Activated CD4-positive, alpha-beta T cell treated with anti-CD3 and anti-CD28 coated beads, Interleukin-2, amount 50 U/mL, for 48 hours (primary cell): ENCODE results near the gene RIF1.

Experiments used
- DNase-seq, 2 experiments: peaks; one replicate each; pipeline ENCODE4 v3.0.0-alpha.2; 2020

RIF1 gene

GRCh38 chr2:151423760-151424159 lies 14.1 kb downstream of the RIF1 start:
- no peak for DNase-seq

- no peak for DNase-seq
These were observed 27.9 kb downstream of the RIF1 start for GRCh38 chr2:151437630-151438029.

- DNase-seq = no peak
These were observed 28.8 kb downstream of the RIF1 start for GRCh38 chr2:151438506-151438905.

DNA sequence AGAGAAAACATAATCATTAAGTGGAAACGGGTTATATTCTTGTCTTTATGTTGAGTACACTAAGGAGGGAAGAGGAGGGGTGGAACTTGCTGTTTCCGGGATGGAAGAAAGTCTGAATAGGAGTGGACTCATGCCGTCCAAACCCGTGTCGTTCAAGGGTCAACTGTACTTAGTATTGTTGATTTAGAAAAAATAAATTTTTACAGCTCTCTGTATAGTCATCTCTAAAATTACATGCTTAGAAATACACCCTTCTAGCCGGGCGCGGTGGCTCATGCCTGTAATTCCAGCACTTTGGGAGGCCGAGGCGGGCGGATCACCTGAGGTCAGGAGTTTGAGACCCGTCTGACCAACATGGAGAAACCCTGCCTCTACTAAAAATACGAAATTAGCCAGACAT lies 29.4 kb downstream of the RIF1 start:
- no peak for DNase-seq

DNA sequence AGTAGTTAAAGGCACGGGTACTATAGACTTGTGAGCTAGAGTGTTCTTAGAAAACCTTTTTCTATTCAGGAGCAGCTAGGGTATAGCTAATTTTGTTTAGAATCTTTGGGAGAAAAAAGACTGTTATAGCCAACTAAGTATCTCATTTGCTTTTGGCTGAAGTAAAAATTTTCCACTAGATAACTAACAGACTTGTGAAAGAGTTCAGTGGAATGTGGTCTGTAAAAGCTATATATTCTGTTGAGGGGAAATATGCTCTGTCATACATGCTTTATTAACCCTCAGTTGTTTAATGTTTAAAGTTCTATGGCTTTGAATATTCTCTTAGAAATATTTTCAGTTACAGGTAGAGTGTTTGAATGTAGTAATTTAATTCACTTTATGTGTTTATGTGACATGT lies 49.7 kb downstream of the RIF1 start:
- no peak for DNase-seq

- no peak for DNase-seq
These were observed 56.1 kb downstream of the RIF1 start for GRCh38 chr2:151465771-151466170.

DNA sequence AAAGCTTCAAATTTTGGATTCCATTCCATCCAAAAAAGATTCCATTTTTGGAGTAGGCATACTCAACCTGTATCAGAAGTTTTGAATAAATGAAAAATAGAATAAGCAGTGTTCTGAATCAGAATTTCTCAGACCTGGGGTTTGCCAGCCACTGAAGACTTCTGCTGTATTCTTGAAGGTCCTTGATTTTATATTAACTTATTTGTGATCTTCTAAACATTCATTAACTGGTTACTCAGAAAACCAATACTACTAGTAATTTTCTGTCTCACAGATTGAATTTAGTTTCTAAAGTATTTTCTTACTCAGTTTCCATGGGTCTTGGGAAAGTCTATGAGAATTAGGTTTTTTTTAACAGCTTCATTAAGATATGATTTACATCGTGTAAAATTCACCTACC lies 60.9 kb downstream of the RIF1 start:
- DNase-seq = no peak

- DNase-seq = no peak
These were observed 63.3 kb downstream of the RIF1 start for GRCh38 chr2:151472966-151473365.

GRCh38 chr2:151475071-151475470 lies 65.4 kb downstream of the RIF1 start:
- no peak for DNase-seq

DNA sequence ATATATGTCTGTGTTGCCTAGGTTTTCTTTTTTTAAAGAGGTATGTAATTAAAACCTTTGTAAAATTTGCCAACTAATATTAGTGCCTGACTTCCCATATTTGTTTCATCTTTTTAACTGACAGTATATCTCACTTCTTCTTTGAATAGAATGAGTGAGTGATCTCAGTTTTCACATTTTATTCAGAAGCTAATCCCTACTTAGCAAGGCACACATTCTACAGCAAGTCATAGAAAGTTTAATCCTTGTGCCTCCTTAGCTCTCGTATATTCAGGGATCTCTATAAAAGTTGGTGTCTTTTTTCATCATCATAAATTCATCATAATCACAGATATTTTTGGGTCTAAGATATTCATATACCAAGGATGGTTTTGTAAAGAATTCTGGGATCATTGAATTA lies 66.6 kb downstream of the RIF1 start:
- no peak for DNase-seq

- no peak for DNase-seq
These were observed 68.3 kb downstream of the RIF1 start for GRCh38 chr2:151478011-151478410.

DNA sequence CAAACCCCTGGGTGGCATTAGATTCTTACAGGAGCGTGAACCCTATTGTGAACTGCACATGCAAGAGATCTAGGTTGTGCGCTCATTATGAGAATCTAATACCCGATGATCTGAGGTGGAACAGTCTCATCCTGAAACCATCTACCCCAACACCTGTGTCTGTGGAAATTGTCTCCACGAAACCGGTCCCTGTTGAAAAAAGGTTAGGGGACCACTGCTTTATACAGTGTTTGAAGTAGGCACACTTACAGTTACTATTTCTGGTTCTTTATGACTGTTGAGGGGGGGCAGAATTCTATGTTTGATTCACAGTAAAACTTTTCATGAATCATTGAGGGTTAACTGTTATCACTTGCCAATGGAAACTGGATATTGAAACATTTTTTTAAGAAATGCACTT lies 72.0 kb downstream of the RIF1 start:
- peak; percentile 7 to 25 for DNase-seq

DNA sequence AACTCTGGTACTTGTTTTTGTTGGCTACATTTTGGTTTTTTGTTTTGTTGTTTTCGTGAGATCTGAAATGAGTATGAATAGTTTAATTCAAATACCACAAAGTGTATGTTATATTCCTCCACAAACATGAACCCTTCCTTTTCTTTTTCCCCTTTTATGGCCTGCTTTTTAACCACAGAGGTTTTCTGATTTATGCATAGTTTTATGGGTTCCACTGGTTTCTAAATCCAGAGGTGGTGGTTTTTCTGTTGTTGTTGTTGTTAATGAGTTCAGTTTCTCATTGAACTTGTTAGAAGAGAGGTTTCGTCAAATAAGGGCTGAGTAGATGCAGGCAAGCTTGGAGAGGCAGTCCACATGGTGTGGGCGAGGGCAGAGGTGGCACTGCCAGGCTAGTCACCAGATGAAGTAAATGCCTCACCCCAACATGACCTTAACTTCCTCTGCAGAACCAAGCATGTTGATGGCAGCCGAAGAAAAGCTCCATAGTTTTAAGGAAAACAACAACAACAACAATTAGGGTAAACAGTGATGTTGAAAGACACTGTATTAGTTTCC lies 72.5 kb downstream of the RIF1 start:
- DNase-seq = peak; percentile 15 to 16

DNA sequence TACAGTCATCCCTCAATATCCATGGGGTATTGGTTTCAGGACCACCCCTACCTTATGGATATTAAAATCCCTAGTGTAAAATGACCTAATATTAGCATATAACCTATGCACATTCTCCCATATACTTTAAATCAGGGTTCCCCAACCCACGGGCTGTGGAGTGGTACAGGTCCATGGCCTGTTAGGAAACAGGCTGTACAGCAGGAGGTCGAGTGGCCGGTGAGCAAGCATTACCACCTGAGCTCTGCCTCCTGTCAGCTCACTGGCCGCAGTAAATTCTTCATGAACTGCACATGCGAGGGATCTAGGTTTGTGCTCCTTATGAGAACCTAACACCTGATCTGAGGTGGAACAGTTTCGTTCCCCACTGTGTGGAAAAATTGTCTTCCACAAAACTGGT lies 73.8 kb downstream of the RIF1 start:
- no peak for DNase-seq

DNA sequence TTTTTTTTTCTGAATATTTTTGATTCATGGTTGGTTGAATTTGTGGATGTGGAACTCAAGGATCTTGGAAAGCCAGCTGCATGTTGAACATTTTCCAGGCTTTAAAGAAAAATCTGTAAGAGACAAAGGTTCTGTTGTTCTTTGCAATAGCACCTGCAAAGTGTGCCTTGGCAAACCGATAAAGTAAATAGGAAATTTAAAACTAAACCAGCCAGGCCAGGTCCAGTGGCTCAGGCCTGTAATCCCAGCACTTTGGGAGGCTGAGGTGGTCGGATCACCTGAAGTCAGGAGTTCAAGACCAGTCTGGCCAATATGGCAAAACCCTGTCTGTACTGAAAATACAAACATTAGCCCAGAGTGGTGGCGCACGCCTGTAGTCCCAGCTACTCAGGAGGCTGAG lies 74.4 kb downstream of the RIF1 start:
- no peak for DNase-seq

DNA sequence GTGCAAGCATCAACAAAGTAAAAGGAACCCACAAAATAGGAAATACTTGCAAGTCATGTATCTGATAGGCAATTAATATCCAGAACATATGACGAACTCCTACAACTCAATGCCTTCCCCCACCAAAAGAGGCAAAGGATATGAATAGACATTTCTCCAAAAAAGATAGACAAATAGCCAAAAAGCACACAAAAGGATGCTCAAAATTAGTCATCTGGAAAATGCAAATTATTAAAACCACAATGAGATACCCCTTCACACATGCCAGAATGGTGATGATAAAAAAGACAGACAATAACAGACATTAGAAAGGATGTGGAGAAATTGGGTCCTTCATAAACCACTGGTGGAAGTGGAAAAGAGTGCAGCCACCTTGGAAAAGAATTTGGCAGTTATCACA lies 76.4 kb downstream of the RIF1 start:
- DNase-seq = no peak

DNA sequence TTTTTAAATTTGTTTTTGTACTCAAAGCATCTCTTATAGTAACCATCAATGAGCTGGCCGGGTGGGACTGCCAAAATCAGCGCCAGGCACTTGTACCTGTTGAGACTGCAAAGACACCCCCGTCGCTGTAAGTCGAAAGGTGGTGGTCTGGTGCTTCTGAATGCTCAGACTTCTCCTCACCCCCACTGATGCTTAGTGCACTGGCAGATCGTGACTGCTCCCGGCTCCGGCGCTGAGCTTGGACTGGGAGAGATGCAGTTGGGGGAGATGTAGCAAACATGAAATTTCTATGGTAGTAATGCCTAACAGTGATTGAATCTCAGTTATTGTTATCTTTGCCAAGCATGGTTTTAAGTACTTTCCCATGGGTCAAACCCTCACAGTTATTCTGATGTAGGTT lies 80.6 kb downstream of the RIF1 start:
- DNase-seq = no peak

- DNase-seq = no peak
These were observed 81.8 kb downstream of the RIF1 start for GRCh38 chr2:151491496-151491895.

DNA sequence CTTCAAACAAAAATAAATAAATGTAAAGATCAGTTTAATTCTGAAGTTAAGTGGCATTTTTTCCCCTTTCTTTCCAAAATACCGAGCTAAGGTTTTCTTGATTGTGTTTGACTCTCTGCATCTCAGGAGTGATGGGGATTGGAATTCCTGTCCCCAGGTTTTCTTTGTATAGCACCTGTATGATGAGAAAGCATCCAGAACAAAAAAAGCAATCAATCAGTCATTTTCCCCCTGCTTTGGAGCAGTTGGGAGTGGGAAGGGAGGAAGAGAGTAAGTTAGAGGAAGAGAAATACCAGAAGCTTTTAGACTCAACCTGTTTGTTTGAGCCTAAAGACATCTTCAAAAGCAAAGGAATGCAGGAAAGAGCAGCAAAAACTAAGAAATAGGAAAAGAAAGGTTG lies 88.5 kb downstream of the RIF1 start:
- DNase-seq = no peak

- no peak for DNase-seq
These were observed 96.5 kb downstream of the RIF1 start for GRCh38 chr2:151506170-151506569.

DNA sequence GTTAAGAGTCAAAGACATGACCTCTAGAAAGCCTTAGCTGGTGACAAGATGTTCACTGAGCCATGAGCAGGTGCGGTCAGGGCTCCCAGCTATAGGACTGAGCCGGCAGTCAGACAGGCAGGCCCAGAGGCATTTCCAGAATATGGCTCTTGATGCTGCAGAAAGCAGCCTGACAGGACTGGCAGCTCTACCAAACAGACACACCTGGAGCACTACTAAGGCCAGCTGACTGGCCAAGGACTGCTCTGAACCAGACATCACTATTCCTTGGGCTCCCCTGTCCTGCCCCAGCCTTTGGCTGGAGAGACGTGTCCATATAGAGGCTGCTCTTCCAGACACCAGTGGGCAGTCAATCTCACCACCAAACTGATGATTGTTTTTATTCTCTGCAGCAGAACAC lies 98.8 kb downstream of the RIF1 start:
- no peak for DNase-seq

DNA sequence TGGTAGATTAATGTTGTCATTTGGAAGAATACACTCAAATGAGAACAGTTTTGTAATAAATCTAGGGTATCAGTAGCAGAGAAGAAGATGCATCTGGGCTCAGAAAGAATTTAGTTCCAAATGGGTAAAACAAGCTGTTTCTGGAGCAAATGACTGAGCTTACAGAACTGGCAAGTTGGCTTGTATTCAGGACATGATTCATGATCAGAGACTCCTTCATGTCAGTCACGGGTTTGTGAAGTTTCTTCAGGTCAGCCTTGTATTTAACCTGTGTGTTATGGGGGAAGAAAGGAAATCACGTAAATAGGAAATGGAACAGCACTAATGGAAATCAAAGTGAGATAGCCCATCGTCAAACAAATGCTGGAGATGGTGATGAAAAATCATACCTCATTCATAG lies 109.1 kb downstream of the RIF1 start:
- DNase-seq = no peak

GRCh38 chr2:151520976-151521375 lies 111.3 kb downstream of the RIF1 start:
- DNase-seq = no peak

DNA sequence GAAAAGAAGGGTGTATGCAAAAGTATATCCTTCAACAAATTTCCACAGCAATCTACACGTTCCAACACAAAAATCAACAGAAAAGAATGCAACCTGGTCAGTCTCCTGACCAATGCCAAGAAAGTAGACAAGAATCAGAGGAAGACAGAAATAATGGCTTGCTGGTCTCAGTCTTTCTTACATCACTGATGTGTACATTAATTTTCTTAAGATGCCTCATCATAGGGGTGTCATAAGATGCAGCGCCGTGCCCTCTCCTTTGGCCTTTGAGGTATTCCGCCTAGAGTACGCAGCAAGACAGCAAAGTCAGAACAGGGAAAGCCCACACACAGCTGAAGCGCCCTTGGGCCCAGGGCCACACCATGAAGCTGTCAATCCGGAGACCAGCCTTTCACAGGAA lies 112.9 kb downstream of the RIF1 start:
- DNase-seq = no peak

GRCh38 chr2:151523850-151524249 lies 114.1 kb downstream of the RIF1 start:
- DNase-seq = no peak

GRCh38 chr2:151525821-151526373 lies 116.2 kb downstream of the RIF1 start:
- DNase-seq = no peak
